HG02938 (cell line): Measurements from ENCODE around the gene SFXN5.

ENCODE experiments used
- ATAC-seq: cut with Tn5 transposase; IDR thresholded peaks from one replicate; pipeline ENCODE4 v1.9.1; 2021; ENCODE audit warnings: mild to moderate bottlenecking, moderate library complexity; ENCODE audit not compliant: unreplicated experiment

SFXN5 gene

DNA sequence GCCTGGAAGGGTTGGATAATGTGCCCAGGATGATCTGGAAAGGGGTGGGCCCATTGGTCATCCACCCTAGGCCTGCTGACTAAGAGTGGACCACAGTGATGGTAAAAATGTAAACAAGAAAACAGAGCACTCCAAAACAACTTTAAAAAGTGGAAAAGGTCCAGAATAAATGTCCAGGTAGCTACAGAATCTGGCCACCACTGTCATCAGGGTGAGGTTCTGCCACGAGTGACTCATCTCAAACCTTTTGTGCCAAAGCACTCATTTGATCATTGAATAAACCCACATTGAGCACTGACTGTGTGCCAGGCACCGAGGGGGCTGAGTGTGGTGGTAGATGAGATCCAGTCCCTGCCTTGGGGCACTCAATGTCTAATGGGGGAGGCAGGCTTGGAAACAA, 89.3 kb downstream of the SFXN5 start:
- ATAC-seq = no peak

GRCh38 chr2:72981536-72981935, 90.0 kb downstream of the SFXN5 start:
- no peak for ATAC-seq

DNA sequence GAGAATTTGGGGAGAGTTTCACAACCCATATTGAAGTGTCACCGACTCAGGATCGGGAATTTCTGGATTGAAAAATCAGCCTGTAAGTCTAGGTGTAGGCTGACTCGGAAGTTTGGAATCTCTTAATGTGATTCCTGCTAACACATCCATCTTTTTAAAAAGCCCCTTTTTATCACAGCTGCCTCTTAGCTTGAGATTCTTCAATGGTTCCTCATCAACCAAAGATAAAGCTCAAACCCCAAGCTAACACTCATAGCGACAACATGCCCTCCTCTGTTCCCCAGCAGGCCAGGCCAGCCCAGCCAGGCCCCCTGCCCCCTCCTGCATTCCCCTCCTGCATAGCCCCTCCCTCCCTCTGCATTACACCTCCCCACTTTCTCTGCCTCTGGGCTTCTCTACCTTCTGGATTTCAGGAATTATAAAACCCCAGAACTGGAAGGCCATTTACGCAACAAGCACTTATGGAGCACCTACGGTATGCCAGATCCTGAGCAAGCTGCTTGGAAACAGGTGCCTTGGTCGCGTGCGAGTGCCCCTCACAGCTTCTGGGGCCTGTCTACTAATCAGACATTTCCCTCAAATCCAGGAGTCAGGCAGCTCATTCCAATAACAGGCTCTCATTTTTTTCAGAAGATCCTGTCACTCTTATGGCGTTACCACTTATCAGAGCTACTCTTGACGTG, 90.8 kb downstream of the SFXN5 start:
- no peak for ATAC-seq

DNA sequence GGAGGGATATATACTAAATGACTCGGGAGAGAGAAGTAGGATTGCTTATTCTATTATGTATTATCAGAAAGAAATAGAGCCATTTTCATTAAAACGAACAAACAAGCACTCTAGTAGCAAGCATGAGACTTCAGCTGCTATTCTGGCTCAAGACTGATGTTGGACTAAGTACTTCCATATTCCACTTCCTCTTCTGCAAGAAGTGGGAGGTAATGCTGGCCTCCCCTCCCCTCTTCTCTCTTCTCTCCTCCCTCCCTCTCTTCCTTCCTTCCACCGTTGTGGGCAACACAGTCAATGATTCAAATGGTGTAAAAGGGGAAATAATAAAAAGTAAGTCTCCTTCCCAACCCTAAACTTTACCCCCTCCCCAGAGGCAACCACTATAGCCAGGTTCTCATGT, 91.6 kb downstream of the SFXN5 start:
- ATAC-seq = no peak

- no peak for ATAC-seq
These were observed 96.5 kb downstream of the SFXN5 start for GRCh38 chr2:72975017-72975416.

DNA sequence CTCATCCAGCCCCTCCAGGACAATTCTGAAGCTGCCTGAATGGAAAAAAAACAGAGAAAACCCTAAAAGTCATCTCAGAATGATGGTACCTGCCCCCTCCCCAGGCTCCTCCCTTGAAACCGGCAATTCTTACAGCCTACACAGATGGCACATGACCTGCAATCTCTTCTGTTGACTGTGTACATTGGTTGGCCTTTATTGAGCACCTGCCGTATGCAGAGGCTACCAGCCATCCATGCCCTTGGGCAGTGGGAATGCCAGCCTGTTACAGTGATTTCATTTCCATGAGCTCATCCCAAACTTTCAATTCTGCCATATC, 97.1 kb downstream of the SFXN5 start:
- no peak for ATAC-seq

DNA sequence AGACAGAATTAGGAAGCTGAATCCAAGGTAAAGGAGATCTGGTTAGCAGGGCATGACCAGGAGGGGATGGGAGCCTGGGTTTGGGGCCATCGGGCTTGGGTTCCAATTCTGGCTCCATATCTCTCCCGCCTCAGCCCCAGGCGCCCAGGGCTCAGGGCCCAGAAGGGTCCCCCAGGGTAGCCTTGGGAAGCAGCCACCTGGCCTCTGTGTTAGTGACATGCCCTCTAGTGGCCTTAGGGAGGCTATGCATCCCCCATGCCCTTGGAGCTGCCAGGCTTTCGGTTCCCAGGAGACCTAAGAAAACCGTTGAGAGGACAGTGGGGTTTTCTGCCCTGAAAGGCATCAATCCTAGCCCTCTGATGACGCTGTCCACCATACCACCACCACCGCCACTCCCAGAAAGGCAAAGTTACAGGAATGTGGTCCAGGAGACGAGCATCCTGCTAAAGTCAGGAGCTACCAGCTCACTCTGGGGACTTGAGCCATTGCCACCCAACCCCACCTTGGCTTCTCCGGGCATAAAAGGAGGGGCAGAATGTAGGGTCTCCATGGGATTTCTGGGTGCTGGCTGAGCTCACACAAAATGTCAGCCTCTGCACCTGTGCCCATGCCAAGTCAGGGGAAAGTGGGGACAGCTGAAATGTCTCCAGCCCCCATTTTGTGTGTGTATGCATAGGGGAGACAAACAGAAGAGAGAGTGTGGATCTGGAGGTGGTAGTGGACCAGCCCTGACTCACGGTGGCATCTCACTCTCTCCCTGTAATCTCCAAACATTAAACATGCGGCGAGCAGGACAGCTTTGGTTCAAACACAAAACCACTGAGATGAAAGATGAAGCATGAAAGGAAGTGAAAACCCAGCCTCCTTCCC, 97.7 kb downstream of the SFXN5 start:
- peak; percentile 65 for ATAC-seq

DNA sequence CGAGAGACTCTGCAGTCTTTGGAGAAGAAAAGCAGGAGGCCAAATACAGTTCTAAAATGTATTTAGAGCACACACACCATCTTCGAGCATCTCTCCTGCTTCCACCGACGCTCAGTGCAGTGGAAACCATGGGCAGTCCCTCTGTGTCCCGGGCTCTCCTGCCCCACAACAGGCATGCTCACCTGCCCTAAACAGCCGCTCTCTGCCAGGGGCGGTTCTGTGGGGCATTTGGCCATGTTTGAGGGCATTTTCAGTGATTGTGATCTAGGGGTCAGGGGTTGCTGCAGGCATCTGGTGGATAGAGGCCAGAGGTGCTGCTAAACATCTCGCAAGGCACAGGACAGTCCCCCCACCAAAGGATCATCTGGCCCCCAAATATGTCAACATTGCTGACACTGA, 98.4 kb downstream of the SFXN5 start:
- no peak for ATAC-seq

DNA sequence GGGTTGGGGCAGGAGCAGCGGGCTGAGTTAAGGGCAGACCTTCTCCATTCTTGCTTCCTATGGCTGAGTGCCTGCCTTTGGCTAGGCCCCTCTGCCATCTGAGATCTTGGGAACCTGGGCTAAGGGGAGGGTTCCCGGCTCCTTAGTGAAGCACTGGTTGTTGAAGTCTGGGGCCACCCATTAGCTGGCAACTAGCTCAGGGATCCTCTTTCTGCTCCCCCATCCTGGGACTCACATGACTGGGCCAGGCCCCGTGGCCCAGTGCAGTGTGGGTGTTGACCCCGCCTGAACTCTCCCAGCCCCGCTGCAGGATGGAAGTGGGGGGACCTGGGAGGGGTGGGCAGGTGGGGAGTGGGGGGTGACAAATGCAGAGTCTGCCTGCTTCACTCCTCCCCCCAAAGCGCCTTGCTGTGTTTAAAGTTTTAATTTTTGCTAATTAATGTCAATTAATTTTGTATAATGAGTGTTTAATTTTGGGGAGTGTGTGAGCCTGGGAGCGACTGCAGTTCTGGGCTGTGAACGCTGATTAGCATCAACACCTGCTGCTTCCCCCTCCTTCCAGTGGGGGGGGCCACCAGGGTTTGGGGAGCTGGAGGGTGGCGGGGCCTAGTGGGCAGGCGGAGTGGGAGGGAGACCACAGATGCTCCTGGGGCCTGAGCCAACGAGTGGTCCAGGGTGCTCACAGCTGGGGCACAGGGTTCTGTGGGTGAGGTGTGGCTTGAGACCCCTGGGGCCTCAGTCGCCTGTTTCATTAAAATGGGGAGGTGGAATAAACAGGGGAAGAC, 99.0 kb downstream of the SFXN5 start:
- ATAC-seq = no peak

DNA sequence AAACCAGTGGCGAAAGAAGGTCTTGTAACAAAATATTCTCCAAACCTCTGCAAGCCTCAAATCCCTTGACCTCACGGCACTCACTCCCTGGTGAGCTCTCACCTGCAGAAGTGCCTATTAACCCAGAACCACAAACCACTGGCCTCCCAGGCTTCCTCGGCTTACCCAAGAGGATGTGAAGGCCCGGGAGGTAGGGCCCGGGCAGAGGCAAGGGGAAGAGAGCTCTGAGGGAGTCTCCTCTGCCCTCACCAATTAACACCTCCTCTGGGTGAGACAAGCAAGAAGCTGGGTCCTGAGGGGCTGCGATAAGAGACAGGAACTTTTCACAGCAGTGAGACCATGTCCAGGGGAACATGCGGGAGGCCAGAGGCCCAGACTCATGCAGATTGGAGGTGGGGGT, 100.5 kb downstream of the SFXN5 start:
- no peak for ATAC-seq

DNA sequence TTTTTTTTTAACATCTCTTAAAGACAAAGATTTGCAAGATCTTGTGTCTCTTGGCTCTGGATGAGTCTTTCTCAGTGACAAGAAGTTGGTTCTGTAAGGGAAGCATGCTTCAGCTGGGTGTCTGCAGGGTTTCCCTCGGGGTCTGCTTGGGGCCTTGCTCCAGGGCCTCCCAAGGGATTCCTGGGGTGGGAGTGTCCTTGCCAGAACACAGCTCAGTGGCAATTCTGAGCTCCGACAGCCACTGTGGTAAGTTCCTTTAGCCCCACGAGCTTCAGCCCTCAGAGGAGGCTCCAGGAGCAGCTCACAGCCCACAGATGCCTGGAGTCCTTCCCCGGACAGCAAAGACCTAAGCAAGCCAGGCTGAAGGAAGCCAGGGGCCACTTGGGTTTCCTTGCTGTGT, 101.8 kb downstream of the SFXN5 start:
- no peak for ATAC-seq

- no peak for ATAC-seq
These were observed 103.2 kb downstream of the SFXN5 start for GRCh38 chr2:72968286-72968685.

GRCh38 chr2:72965770-72966450, 105.6 kb downstream of the SFXN5 start:
- ATAC-seq = no peak

DNA sequence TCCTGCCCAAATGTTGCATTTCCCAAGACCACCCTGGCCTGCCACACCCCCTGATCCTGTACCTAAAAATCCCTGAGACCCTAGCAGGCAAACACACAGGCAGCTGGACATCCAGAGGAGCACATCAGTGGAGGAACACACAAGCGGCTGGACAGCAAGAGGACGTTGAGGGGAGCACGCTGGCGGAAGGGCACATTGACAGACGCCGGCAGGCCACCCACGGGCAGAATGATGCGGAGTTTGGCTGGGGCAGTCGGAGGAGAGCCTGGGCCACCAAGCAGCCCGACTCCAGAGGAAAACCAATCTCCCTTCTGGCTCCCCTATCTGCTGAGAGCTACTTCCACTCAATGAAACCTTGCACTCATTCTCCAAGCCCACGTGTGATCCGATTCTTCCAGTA, 106.5 kb downstream of the SFXN5 start:
- ATAC-seq = no peak

DNA sequence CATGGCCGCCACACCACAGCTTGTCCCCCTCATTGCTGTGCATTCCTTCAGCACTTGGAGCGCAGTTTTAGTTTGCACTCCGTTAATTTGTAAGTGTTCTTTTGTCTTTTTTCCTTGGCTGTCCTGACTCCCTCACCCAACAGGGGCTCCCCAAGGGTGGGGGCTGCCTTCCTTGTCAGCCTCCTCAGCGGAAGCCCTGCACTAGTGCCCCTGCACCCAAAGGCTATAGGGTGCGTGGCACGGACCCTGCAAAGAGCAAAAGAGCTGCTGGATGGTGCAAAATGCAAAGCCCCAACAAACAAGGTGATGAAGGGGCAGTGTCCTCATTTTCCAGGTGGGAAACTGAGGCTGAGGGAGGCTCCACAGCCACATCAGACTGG, 107.4 kb downstream of the SFXN5 start:
- no peak for ATAC-seq

GRCh38 chr2:72963423-72964145, 107.9 kb downstream of the SFXN5 start:
- ATAC-seq = no peak

DNA sequence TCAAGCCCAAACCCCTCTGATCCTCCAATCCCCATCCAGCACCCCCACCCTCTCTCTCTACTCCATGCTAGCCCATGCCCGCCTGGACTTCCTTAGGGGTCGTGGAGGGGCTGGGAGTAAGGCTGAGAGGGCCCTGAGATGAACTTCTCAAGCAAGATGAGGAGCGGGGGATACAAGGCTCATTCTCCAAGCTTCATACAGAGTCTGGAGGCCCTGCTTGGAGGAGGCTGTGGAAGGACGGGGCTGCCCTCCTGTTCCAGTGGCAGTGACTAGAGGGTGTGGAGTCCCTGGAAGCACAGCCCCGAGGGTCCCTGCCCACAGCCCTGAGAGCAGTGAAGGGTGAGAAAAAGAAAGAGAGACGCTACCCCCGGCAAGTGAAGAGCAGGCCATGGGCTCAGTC, 108.6 kb downstream of the SFXN5 start:
- no peak for ATAC-seq

DNA sequence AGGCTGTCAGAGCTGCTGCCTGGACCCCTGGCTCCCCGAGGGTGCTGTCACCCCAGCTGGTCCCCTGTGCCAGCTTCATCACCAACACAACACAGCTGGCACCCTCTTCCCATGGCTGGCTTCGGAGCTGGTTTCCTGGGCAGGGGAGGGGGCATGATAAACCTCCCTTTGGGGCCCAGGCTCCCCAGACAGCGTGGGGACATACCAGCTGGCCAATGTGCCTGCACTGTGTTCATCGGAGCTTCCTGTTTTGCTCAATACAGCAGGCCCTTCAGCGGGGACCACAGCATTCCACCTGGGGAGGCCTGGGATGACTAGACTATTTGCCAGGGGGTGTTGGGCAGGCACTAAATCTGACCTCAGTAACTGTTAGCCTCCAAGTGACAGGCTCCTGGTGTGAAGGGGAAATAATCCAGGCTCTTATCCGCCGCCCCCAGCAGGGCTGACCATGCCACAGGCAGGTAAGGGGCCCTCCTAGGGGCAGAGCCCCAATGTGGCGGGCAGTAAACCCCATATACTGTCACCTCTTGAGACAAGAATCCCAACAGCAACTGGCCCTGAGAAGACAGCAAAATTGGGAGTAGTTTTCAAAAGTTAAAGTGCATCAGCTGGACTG, 109.6 kb downstream of the SFXN5 start:
- ATAC-seq = no peak

GRCh38 chr2:72961036-72961720, 110.3 kb downstream of the SFXN5 start:
- ATAC-seq = no peak
